Vagina (tissue), 2 donors: ENCODE measurements around the gene NOXA1. TPM values are rescaled to one million over a fixed set of nuclear protein-coding genes. Genes with fewer than 3 reads are reported as not detected.

ENCODE experiments used
- DNase-seq, 2 donors: peaks; one replicate each; pipeline ENCODE4 v3.0.0-alpha.2; 2017; ENCODE audit errors: extremely low spot score in 2 of 2
- H3K27ac ChIP-seq: fragments of 200-600 bp; sonication (generic); one replicate; pipeline ENCODE4 v1.5.1; 2019
- H3K27me3 ChIP-seq: fragments of 200-600 bp; sonication (generic); one replicate; pipeline ENCODE4 v1.5.1; 2019
- H3K36me3 ChIP-seq, 2 donors: fragments of 200-600 bp; sonication (generic); one replicate each; pipeline ENCODE4 v1.5.1; 2017 to 2019
- H3K4me1 ChIP-seq: fragments of 200-600 bp; sonication (generic); one replicate; pipeline ENCODE4 v1.5.1; 2019
- H3K4me3 ChIP-seq, 2 donors: fragments of 200-600 bp; sonication (generic); 1 replicate in 1 of 2; 2 replicates in 1 of 2; pipeline ENCODE4 v1.5.1; 2016 to 2019
- H3K9me3 ChIP-seq: fragments of 200-600 bp; sonication (generic); one replicate; pipeline ENCODE4 v1.5.1; 2019
- CTCF ChIP-seq, 3 experiments: fragments of 450-650 bp in 2 of 3; fragments of 200-600 bp in 1 of 3; sonication (generic) in 1 of 3; IDR thresholded peaks; one replicate each; pipeline ENCODE4 v1.5.1; 2017 to 2019; ENCODE audit warnings: antibody characterized with exemption in 3 of 3, mild to moderate bottlenecking in 2 of 3, moderate library complexity in 2 of 3
- POLR2A ChIP-seq, 2 donors: fragments of 450-650 bp; IDR thresholded peaks; one replicate each; pipeline ENCODE4 v1.6.1; 2017; ENCODE audit warnings: antibody characterized with exemption in 2 of 2, mild to moderate bottlenecking in 2 of 2, moderate library complexity in 2 of 2
- POLR2AphosphoS5 ChIP-seq, 2 donors: sonication (generic); formaldehyde crosslinking; IDR thresholded peaks; one replicate each; pipeline ENCODE4 v1.9.0; 2017; ENCODE audit warnings: antibody characterized with exemption in 2 of 2, mild to moderate bottlenecking in 2 of 2, low read depth in 1 of 2; ENCODE audit not compliant: insufficient read depth in 1 of 2
- intact Hi-C: fragments of 100-400 bp; cut with DNase I; formaldehyde crosslinking; loops from one replicate; pipeline ENCODE4 v1.15.1; 2023
- total RNA-seq: library from RNA; depleted of rRNA; stranded (reverse); fragments of >200 nt; gene quantifications from one replicate; pipeline ENCODE4 v1.2.3, GENCODE V29; 2016

The NOXA1 gene
- total RNA-seq, 1 donor from 2014 or later: 2.9 TPM

GRCh38 chr9:137394866-137395665 lies 28.1 kb upstream of the NOXA1 start:
- Histone ChIP-seq H3K4me3 (no peak overlapping the region), H3K36me3 (peaks cover 0 to 5% of the 10 kb centered on the region in 2 donors), H3K27ac (no peak overlapping the region), H3K9me3 (no peaks in the 10 kb centered on the region), H3K27me3 (no peaks in the 10 kb centered on the region), H3K4me1 (no peaks in the 10 kb centered on the region)
- TF ChIP-seq CTCF (IDR thresholded peaks at IDR 0.05): no peak
- no peak for TF ChIP-seq POLR2A (IDR thresholded peaks at IDR 0.05)
- TF ChIP-seq POLR2AphosphoS5 (IDR thresholded peaks at IDR 0.05; ENCODE audit: insufficient read depth in 1 of 2, low read depth in 1 of 2): no peak
- intact Hi-C loops: no loop called here
- no peak for DNase-seq

- Histone ChIP-seq H3K27me3 (no peaks in the 10 kb centered on the region), H3K27ac (no peak overlapping the region), H3K36me3 (peaks cover 0 to 5% of the 10 kb centered on the region in 2 donors), H3K4me3 (no peak overlapping the region), H3K4me1 (no peaks in the 10 kb centered on the region), H3K9me3 (no peaks in the 10 kb centered on the region)
- DNase-seq: no peak
- intact Hi-C loops: no loop called here
- TF ChIP-seq CTCF (IDR thresholded peaks at IDR 0.05): no peak
- no peak for TF ChIP-seq POLR2AphosphoS5 (IDR thresholded peaks at IDR 0.05; ENCODE audit: insufficient read depth in 1 of 2, low read depth in 1 of 2)
- TF ChIP-seq POLR2A (IDR thresholded peaks at IDR 0.05): no peak
These were observed 27.6 kb upstream of the NOXA1 start for GRCh38 chr9:137395666-137396010.

DNA sequence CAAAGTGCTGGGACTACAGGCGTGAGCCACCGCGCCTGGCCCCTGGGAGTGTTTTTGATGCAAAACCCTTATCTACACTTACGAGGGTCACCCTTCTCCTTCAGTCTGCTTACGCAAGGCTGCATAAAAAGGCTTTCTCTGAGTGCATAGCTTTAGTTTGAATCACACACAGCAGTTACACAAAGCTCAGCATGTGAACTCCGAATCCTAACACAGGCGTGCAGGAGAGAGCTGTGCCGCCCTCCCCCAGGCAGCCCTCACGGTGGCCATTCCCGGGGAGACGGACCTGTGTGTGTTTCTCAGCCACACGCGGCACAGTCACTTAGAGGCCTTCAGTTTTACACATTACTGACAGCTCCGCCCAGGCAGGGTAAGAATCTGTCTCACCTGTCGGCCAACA lies 27.0 kb upstream of the NOXA1 start:
- no peak overlapping the region for H3K27ac ChIP-seq
- H3K9me3 ChIP-seq: no peaks in the 10 kb centered on the region
- H3K36me3 ChIP-seq: peaks cover 0 to 5% of the 10 kb centered on the region in 2 donors
- H3K27me3 ChIP-seq: no peaks in the 10 kb centered on the region
- DNase-seq: no peak
- TF ChIP-seq POLR2A (IDR thresholded peaks at IDR 0.05): no peak
- no peak for TF ChIP-seq CTCF (IDR thresholded peaks at IDR 0.05)
- TF ChIP-seq POLR2AphosphoS5 (IDR thresholded peaks at IDR 0.05; ENCODE audit: insufficient read depth in 1 of 2, low read depth in 1 of 2): no peak
- H3K4me3 ChIP-seq: no peak overlapping the region
- H3K4me1 ChIP-seq: no peaks in the 10 kb centered on the region
- intact Hi-C loops: no loop called here

GRCh38 chr9:137396634-137397367 lies 26.4 kb upstream of the NOXA1 start:
- Histone ChIP-seq H3K36me3 (peaks cover 0 to 5% of the 10 kb centered on the region in 2 donors), H3K4me3 (no peak overlapping the region), H3K4me1 (no peaks in the 10 kb centered on the region), H3K9me3 (no peaks in the 10 kb centered on the region), H3K27me3 (no peaks in the 10 kb centered on the region), H3K27ac (no peak overlapping the region)
- DNase-seq: no peak
- TF ChIP-seq POLR2AphosphoS5 (IDR thresholded peaks at IDR 0.05; ENCODE audit: insufficient read depth in 1 of 2, low read depth in 1 of 2): no peak
- TF ChIP-seq CTCF (IDR thresholded peaks at IDR 0.05): no peak
- TF ChIP-seq POLR2A (IDR thresholded peaks at IDR 0.05): no peak
- intact Hi-C loops: no loop called here
